Liver (tissue), 9 donors: ENCODE results near the gene HOXC6. TPM values are rescaled to one million over a fixed set of nuclear protein-coding genes. Genes with fewer than 3 reads are reported as not detected.

Experiments
- DNase-seq: peaks from one replicate; pipeline ENCODE4 v3.0.0-alpha.2; 2017; ENCODE audit warnings: low spot score
- H3K27ac ChIP-seq, 2 donors: one replicate each; pipeline ENCODE4 v1.7.0; 2013; ENCODE audit warnings: inconsistent platforms in 2 of 2, low read length in 2 of 2, control low read depth in 1 of 2, low read depth in 1 of 2, mild to moderate bottlenecking in 1 of 2
- H3K27me3 ChIP-seq, 4 donors: one replicate each; pipeline versions ENCODE4 v1.6.1 to v1.7.0; 2013; ENCODE audit warnings: low read length in 3 of 4, inconsistent platforms in 1 of 4, mild to moderate bottlenecking in 1 of 4, moderate library complexity in 1 of 4; ENCODE audit not compliant: control insufficient read depth in 4 of 4, insufficient read depth in 4 of 4
- H3K36me3 ChIP-seq, 4 donors: one replicate each; pipeline versions ENCODE4 v1.6.1 to v1.7.0; 2013; ENCODE audit warnings: low read length in 3 of 4, mild to moderate bottlenecking in 3 of 4, low read depth in 1 of 4, moderate library complexity in 1 of 4; ENCODE audit not compliant: control insufficient read depth in 4 of 4, insufficient read depth in 3 of 4
- H3K4me1 ChIP-seq, 4 donors: one replicate each; pipeline versions ENCODE4 v1.6.1 to v1.7.0; 2013; ENCODE audit warnings: low read length in 3 of 4, mild to moderate bottlenecking in 3 of 4, moderate library complexity in 1 of 4; ENCODE audit not compliant: control insufficient read depth in 4 of 4, insufficient read depth in 4 of 4
- H3K4me3 ChIP-seq, 3 donors: one replicate each; pipeline versions ENCODE4 v1.6.1 to v1.7.0; 2013; ENCODE audit warnings: low read length in 3 of 3, control low read depth in 1 of 3, low read depth in 1 of 3, mild to moderate bottlenecking in 1 of 3
- H3K9ac ChIP-seq, 2 donors: one replicate each; pipeline ENCODE4 v1.7.0; 2013; ENCODE audit warnings: low read length in 2 of 2, mild to moderate bottlenecking in 2 of 2, moderate library complexity in 2 of 2, control low read depth in 1 of 2, low read depth in 1 of 2
- H3K9me3 ChIP-seq, 4 donors: one replicate each; pipeline versions ENCODE4 v1.6.1 to v1.7.0; 2013; ENCODE audit warnings: low read length in 3 of 4; ENCODE audit not compliant: control insufficient read depth in 4 of 4
- CTCF ChIP-seq: fragments of 150-350 bp; IDR thresholded peaks from 2 replicates; pipeline ENCODE4 v1.5.1; 2017; ENCODE audit warnings: improper control_type of control experiment, low read depth, low read length; ENCODE audit not compliant: missing input control
- EGR1 ChIP-seq, 2 donors: IDR thresholded peaks; 2 replicates each; pipeline ENCODE4 v1.6.1; 2016 to 2018; ENCODE audit warnings: antibody characterized with exemption in 2 of 2, low read depth in 2 of 2
- FOXA1 ChIP-seq: IDR thresholded peaks from 2 replicates; pipeline ENCODE4 v1.6.1; 2016; ENCODE audit warnings: antibody characterized with exemption
- FOXA2 ChIP-seq: IDR thresholded peaks from 2 replicates; pipeline ENCODE4 v1.6.1; 2016; ENCODE audit warnings: antibody characterized with exemption
- GABPA ChIP-seq, 2 donors: IDR thresholded peaks in 1 of 2; conservative IDR thresholded peaks in 1 of 2; 2 replicates each; pipeline ENCODE4 v1.6.1; 2016; ENCODE audit warnings: antibody characterized with exemption in 2 of 2, mild to moderate bottlenecking in 1 of 2, moderate library complexity in 1 of 2
- HNF4A ChIP-seq, 2 donors: conservative IDR thresholded peaks; 2 replicates each; pipeline ENCODE4 v1.6.1; 2016; ENCODE audit warnings: antibody characterized with exemption in 2 of 2, mild to moderate bottlenecking in 2 of 2
- HNF4G ChIP-seq: IDR thresholded peaks from 2 replicates; pipeline ENCODE4 v1.6.1; 2016; ENCODE audit warnings: antibody characterized with exemption
- JUND ChIP-seq, 2 donors: IDR thresholded peaks; 2 replicates each; pipeline ENCODE4 v1.6.1; 2016; ENCODE audit warnings: antibody characterized with exemption in 2 of 2
- NR2F2 ChIP-seq: IDR thresholded peaks from 2 replicates; pipeline ENCODE4 v1.6.1; 2016; ENCODE audit warnings: antibody characterized with exemption
- RAD21 ChIP-seq, 2 donors: IDR thresholded peaks; 2 replicates each; pipeline ENCODE4 v1.6.1; 2016; ENCODE audit warnings: antibody characterized with exemption in 2 of 2, mild to moderate bottlenecking in 2 of 2
- RXRA ChIP-seq, 2 donors: IDR thresholded peaks; 2 replicates each; pipeline ENCODE4 v1.6.1; 2017 to 2018; ENCODE audit warnings: antibody characterized with exemption in 2 of 2, mild to moderate bottlenecking in 1 of 2
- SP1 ChIP-seq: IDR thresholded peaks from 2 replicates; pipeline ENCODE4 v1.6.1; 2018; ENCODE audit warnings: antibody characterized with exemption, mild to moderate bottlenecking
- TAF1 ChIP-seq: conservative IDR thresholded peaks from 2 replicates; pipeline ENCODE4 v1.6.1; 2016; ENCODE audit warnings: antibody characterized with exemption, mild to moderate bottlenecking
- YY1 ChIP-seq: IDR thresholded peaks from 2 replicates; pipeline ENCODE4 v1.6.1; 2016; ENCODE audit warnings: antibody characterized with exemption, mild to moderate bottlenecking
- ZBTB33 ChIP-seq: IDR thresholded peaks from 2 replicates; pipeline ENCODE4 v1.6.1; 2016; ENCODE audit warnings: antibody characterized with exemption
- WGBS: extraction: QIAGEN DNeasy Blood & Tissue Kit; methylation state at CpG from one replicate; pipeline ENCODE4 v1.1.7; 2013; 5-methylcytosine and 5-hydroxymethylcytosine counted together
- polyA plus RNA-seq, 2 donors: library from polyadenylated mRNA; stranded (reverse) in 1 of 2; unstranded in 1 of 2; fragments of 200-250 nt in 1 of 2; fragments of >200 nt in 1 of 2; fragmentation: Nextera tagmentation in 1 of 2; extraction: Ambion mirVana in 1 of 2; gene quantifications; one replicate each; pipeline versions ENCODE4 v1.2.1 to v1.2.3, GENCODE V29; 2013 to 2015
- total RNA-seq, 2 donors: library from RNA; depleted of rRNA; stranded (reverse); fragments of >200 nt; gene quantifications; one replicate each; pipeline ENCODE4 v1.2.3, GENCODE V29; 2014
- TF ChIP-seq, protein P1 (sequence below): IDR thresholded peaks from 2 replicates; pipeline ENCODE4 v1.6.1; 2016; ENCODE audit warnings: antibody characterized with exemption
- TF ChIP-seq, protein P2 (sequence below): IDR thresholded peaks from 2 replicates; pipeline ENCODE4 v1.6.1; 2016; ENCODE audit warnings: antibody characterized with exemption
- TF ChIP-seq, protein P3 (sequence below): IDR thresholded peaks from 2 replicates; pipeline ENCODE4 v1.6.1; 2016; ENCODE audit warnings: antibody characterized with exemption, mild to moderate bottlenecking
- donor health status: healthy.
- donor health status: healthy.
- donor health status: healthy.
- donor health status: healthy.
- donor health status: healthy.

HOXC6 gene
- total and polyA plus RNA-seq, 4 donors: 0.33 TPM; not detected in 3

DNA sequence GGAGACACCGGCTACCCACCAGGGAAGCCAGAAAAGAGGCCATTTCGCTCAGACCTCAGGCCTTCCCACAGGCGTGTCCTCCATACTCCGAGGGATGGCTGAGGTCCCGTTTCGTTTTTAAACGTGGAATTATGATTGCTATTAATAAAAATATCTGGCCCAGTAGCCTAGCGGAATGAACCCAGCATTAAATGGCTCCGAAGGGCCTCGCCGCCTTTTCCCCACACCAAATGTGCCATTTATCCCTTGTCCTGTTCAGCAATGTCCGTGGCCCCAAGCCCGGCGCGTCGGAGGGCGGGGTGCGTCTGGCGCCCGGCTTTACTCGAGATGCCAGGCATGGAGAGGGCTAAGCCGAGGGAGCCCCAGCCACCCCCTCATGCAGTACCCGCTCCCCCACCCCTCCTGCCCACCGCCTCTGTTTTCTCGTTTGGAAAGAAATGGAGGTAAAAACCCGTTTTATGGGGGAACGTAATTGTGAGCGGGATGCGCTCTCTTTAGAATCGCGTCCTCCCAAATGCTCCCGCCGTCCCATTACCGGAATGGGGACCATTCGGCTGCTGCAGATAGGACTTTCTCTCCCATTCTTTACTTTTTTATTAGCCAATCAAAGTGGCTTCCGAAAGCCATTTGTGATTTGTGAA is 13.7 kb upstream of the HOXC6 start (continued):
- TF ChIP-seq FOXA2: no peak
- no peak for TF ChIP-seq RXRA (IDR thresholded peaks at IDR 0.05)
- TF ChIP-seq HNF4A (conservative IDR thresholded peaks at IDR 0.05): no peak
- TF ChIP-seq, protein P1, sequence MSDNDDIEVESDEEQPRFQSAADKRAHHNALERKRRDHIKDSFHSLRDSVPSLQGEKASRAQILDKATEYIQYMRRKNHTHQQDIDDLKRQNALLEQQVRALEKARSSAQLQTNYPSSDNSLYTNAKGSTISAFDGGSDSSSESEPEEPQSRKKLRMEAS: no peak
- TF ChIP-seq JUND (IDR thresholded peaks at IDR 0.05): no peak
- TF ChIP-seq RAD21 (IDR thresholded peaks at IDR 0.05): no peak
- TF ChIP-seq, protein P2, sequence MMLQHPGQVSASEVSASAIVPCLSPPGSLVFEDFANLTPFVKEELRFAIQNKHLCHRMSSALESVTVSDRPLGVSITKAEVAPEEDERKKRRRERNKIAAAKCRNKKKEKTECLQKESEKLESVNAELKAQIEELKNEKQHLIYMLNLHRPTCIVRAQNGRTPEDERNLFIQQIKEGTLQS: no peak
- no peak for TF ChIP-seq NR2F2
- no peak for TF ChIP-seq EGR1 (IDR thresholded peaks at IDR 0.05; ENCODE audit: low read depth in 2 of 2)
- no peak for TF ChIP-seq GABPA (IDR thresholded peaks at IDR 0.05 in 1 of 2, conservative IDR thresholded peaks at IDR 0.05 in 1 of 2)

GRCh38 chr12:54015018-54015931 is 13.0 kb upstream of the HOXC6 start:
- Histone ChIP-seq H3K9ac (no peak overlapping the region), H3K9me3 (peaks cover 0 to 5% (median 0%) of the 10 kb centered on the region in 4 donors), H3K27ac (no peak overlapping the region), H3K36me3 (no peaks in the 10 kb centered on the region), H3K27me3 (peaks cover 6 to 57% (median 20%) of the 10 kb centered on the region in 4 donors), H3K4me1 (peaks cover 3 to 16% (median 11%) of the 10 kb centered on the region in 4 donors), H3K4me3 (no peak overlapping the region)
- 7% methylated on average over 23 of the region's 23 CpGs for WGBS
- DNase-seq: no peak
- TF ChIP-seq EGR1 (IDR thresholded peaks at IDR 0.05; ENCODE audit: low read depth in 2 of 2) (no peak), HNF4A (conservative IDR thresholded peaks at IDR 0.05) (no peak), CTCF (no peak), TAF1 (no peak), RXRA (IDR thresholded peaks at IDR 0.05) (no peak), YY1 (no peak), RAD21 (IDR thresholded peaks at IDR 0.05) (no peak), FOXA1 (no peak), JUND (IDR thresholded peaks at IDR 0.05) (no peak), NR2F2 (no peak), FOXA2 (no peak), SP1 (no peak), ZBTB33 (no peak), HNF4G (no peak)
- TF ChIP-seq, protein P2: no peak
- TF ChIP-seq, protein P1: no peak
- TF ChIP-seq, protein P3, sequence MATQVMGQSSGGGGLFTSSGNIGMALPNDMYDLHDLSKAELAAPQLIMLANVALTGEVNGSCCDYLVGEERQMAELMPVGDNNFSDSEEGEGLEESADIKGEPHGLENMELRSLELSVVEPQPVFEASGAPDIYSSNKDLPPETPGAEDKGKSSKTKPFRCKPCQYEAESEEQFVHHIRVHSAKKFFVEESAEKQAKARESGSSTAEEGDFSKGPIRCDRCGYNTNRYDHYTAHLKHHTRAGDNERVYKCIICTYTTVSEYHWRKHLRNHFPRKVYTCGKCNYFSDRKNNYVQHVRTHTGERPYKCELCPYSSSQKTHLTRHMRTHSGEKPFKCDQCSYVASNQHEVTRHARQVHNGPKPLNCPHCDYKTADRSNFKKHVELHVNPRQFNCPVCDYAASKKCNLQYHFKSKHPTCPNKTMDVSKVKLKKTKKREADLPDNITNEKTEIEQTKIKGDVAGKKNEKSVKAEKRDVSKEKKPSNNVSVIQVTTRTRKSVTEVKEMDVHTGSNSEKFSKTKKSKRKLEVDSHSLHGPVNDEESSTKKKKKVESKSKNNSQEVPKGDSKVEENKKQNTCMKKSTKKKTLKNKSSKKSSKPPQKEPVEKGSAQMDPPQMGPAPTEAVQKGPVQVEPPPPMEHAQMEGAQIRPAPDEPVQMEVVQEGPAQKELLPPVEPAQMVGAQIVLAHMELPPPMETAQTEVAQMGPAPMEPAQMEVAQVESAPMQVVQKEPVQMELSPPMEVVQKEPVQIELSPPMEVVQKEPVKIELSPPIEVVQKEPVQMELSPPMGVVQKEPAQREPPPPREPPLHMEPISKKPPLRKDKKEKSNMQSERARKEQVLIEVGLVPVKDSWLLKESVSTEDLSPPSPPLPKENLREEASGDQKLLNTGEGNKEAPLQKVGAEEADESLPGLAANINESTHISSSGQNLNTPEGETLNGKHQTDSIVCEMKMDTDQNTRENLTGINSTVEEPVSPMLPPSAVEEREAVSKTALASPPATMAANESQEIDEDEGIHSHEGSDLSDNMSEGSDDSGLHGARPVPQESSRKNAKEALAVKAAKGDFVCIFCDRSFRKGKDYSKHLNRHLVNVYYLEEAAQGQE: no peak
